LNCAP (cell line): ENCODE data around the gene C10orf71.

Experiments
- TF ChIP-seq, protein P1 (sequence below): fragments of 450-650 bp; IDR thresholded peaks from 2 replicates; pipeline ENCODE4 v1.5.1; 2017; ENCODE audit warnings: mild to moderate bottlenecking

Gene C10orf71

DNA sequence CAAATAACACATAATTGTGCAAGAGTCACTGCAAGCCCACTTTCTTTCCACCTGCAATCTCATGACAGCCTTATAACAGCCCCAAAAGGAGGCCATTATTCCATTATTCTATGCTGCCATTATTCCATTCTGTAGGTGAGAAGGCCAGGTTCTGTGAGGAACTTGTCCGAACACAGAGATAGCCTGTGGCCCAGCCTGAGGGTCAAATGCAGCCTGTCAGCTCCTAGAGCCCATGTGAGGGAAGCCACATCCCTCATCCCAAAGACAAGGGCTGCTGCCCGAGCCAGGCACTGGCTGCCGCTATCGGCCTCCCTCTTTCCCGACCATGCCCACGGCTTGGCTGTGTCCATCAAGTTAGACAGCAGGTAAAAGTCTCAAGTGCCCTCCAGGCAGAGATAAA is 24.1 kb upstream of the C10orf71 start:
- TF ChIP-seq, protein P1, sequence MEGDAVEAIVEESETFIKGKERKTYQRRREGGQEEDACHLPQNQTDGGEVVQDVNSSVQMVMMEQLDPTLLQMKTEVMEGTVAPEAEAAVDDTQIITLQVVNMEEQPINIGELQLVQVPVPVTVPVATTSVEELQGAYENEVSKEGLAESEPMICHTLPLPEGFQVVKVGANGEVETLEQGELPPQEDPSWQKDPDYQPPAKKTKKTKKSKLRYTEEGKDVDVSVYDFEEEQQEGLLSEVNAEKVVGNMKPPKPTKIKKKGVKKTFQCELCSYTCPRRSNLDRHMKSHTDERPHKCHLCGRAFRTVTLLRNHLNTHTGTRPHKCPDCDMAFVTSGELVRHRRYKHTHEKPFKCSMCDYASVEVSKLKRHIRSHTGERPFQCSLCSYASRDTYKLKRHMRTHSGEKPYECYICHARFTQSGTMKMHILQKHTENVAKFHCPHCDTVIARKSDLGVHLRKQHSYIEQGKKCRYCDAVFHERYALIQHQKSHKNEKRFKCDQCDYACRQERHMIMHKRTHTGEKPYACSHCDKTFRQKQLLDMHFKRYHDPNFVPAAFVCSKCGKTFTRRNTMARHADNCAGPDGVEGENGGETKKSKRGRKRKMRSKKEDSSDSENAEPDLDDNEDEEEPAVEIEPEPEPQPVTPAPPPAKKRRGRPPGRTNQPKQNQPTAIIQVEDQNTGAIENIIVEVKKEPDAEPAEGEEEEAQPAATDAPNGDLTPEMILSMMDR = no peak

- TF ChIP-seq, protein P1 = no peak
Measured at GRCh38 chr10:49275896-49276295, 23.1 kb upstream of the C10orf71 start.

DNA sequence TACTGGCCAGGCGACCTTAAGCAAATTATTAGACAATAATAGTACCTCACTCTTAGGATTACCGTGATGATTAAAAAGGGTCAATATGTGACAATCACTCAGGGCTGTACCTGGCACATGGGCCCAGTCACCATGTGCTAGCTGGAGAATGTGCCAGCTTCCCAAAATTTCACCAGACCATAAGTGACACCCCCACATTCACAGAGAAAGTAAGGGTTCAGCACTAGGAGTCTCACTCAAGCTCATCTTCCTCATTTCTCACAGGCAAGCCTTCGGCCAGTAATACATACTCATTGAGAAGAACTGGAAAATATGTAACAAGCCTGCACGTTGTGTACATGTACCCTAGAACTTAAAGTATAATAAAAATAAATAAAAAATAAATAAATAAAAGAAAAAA is 22.4 kb upstream of the C10orf71 start:
- TF ChIP-seq, protein P1 = no peak

DNA sequence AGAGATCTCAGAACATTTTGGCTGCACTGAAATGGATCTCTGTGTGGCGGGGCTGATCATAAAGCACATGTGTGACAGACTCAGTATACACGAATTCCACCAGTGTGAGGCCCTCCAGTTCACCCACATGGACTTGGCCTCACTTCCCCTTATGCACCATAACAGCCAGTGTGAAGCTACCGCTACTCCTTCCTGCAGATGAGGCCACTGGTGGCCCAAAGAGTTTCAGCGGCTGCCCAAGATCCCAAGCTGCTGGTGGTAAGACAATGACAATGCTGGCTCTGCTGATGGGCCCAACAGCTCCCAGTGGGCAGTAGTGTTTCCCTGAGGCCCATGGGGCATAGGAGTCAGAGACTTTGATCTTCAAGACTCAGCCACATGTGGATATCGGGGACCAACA is 21.0 kb upstream of the C10orf71 start:
- TF ChIP-seq, protein P1 = no peak

DNA sequence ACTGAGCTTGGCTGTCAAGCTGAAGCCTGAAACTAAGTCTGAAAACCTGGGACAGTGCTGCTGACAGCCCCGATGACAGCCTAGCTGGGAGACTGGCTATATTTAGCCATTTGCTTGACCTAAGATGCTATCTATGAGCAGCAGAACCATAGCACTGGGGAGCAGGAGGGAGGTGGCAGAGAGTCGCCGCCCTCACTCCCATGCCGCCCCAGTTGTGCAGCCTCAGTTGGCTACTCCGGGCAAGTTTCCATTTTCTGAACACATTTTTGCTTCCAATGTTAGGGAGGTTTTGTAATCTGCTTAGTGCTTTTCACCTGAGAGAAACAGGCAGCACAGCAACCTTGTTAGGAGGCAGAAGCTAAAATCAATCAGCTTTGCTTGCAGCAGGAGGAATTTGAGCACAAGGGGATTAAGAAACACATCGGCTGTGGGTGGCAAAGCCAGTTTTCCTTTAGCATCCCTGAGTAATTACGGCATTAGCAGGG is 20.4 kb upstream of the C10orf71 start:
- TF ChIP-seq, protein P1 = no peak

DNA sequence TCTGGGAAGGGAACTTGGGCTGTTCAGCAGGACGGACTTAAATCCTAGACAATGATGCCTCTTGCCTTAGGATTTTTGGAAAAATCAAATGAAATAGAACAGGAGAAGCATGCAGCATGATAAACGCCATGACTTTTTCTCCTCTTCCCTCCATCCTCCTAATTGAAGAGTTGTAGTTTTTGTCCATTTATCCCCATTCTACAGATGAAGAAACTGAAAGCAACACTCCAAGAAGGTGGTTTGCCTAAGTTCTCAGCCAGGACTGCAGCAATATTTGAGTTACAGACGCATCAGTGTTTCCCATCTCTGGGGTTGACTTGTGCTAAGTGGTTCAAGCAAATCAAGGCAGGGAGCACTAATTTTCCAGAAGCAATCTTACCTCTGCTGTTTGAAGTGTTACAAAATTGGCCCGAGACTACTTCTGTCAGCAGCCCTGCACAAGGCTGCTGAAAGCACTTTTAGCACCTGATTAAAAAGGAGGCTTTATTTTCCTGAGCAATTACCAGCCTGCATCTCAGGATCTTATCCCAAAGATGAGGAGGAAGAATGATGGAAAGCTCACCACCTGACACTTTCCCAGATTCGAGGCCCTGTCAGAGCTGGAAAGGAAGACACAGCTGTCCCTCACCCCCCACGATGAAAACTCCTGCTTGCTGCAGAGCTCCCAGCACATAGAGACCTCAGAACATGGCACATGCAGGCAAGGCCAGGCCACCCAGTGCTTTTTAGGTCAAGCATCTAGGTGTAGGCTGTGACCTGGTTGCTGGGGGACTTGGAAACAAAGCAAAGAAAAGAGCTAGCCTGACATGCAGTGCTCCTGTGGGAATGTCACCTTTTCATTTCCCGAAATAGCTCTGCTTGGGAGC is 19.7 kb upstream of the C10orf71 start:
- TF ChIP-seq, protein P1 = no peak

DNA sequence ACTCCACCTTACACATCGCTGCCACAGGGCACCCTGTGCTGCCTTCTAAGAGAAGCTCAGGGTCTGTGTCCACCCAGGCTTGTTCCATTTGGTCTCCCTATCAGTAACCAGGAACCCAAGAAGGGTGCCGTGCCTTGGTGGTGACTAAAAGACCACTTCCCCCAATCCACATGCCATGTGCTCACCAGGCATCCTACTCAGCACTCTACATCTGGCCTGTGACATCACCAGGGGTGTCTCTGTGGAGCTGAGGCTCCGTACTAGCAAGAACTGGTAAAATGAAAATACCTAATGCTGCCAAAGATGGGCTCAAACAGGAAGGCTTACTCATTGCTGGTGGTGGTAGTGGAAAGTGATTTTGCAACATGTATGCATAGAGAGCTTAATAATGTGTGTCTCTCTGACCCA is 19.0 kb upstream of the C10orf71 start:
- TF ChIP-seq, protein P1 = no peak
